Right lobe of liver (tissue), 4 donors: ENCODE results near the gene SLC35E2B.
"Not testable (repeated sequence)": the region's sequence is repeated elsewhere in the genome, so short reads cannot be mapped to it uniquely, and the experiment has no call there.

Source experiments
- CTCF ChIP-seq, 4 donors: fragments of 200-600 bp in 3 of 4; fragments of 450-650 bp in 1 of 4; IDR thresholded peaks; one replicate each; pipeline versions ENCODE4 v1.5.1 to v1.8.0; 2016 to 2022; ENCODE audit warnings: antibody characterized with exemption in 4 of 4, mild to moderate bottlenecking in 2 of 4
- POLR2A ChIP-seq: fragments of 450-650 bp; IDR thresholded peaks from one replicate; pipeline ENCODE4 v1.6.1; 2017; ENCODE audit warnings: antibody characterized with exemption, mild to moderate bottlenecking
- donor health status: DM: no; HTN: no; CAD: no.
- donor health status: DM: no; HTN: no; CAD: no.
- donor health status: DM: no; HTN: yes; CAD: no.

DNA sequence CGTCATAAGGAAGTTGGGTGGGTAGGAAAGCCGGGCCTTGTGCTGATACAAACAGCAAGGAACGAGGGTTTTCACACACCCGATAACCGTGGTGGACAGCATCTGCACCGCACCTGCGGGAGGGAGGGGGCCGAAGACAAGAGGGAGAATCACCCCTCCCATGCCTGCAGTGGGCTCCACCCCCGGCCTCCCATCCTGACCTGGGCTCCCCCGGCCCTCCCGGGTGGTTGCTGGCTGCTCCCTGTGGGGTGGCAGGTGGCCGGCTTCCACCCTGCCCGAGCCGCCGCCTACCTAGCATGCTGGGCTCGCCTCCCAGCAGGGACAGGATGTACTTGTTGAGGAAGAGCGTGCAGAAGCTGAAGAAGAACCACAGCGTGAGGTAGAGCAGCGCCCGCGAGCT is 16.5 kb downstream of the SLC35E2B start:
- not testable (repeated sequence) for TF ChIP-seq CTCF (IDR thresholded peaks at IDR 0.05); POLR2A
